Measurements from ENCODE around the gene PJA2. TPM values are rescaled to one million over a fixed set of nuclear protein-coding genes. Genes with fewer than 3 reads are reported as not detected.

PJA2 gene
- total and polyA plus RNA-seq, 12 donors = 15.6 to 103 (median 87.9) TPM

DNA sequence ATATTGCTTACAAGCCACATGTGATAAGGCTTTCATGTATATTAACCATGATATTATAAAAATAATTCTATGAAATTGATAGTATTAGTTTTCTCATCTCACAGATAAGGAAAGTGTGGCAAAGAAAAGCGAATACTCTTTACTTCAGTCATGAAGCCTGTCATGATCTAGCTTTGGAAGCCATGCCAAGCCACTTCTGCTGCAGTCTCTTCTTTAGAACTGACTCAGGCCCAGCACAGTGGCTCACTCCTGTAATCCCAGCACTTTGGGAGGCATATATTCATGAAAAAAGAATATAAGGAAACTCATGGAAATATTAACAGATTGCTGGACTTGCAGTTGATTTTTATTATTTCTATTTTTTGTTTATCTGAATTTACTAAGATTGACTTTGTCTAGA lies 42.9 kb upstream of the PJA2 start:
- Histone ChIP-seq H3K27ac (no peak overlapping the region), H3K9me3 (peaks cover 0 to 8% (median 0%) of the 10 kb centered on the region in 11 donors), H3K27me3 (no peaks in the 10 kb centered on the region), H3K4me1 (peaks cover 6 to 22% (median 17%) of the 10 kb centered on the region in 9 donors), H3K4me3 (no peak overlapping the region), H3K36me3 (no peaks in the 10 kb centered on the region)
- WGBS, 2 donors = 82% methylated on average over 1 of the region's 1 CpG
- intact Hi-C loops (cut with DNase I) = no loop called here
- TF ChIP-seq, protein P1, sequence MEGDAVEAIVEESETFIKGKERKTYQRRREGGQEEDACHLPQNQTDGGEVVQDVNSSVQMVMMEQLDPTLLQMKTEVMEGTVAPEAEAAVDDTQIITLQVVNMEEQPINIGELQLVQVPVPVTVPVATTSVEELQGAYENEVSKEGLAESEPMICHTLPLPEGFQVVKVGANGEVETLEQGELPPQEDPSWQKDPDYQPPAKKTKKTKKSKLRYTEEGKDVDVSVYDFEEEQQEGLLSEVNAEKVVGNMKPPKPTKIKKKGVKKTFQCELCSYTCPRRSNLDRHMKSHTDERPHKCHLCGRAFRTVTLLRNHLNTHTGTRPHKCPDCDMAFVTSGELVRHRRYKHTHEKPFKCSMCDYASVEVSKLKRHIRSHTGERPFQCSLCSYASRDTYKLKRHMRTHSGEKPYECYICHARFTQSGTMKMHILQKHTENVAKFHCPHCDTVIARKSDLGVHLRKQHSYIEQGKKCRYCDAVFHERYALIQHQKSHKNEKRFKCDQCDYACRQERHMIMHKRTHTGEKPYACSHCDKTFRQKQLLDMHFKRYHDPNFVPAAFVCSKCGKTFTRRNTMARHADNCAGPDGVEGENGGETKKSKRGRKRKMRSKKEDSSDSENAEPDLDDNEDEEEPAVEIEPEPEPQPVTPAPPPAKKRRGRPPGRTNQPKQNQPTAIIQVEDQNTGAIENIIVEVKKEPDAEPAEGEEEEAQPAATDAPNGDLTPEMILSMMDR (IDR thresholded peaks at IDR 0.05) = no peak
- no peak for ATAC-seq
- DNase-seq = no peak

DNA sequence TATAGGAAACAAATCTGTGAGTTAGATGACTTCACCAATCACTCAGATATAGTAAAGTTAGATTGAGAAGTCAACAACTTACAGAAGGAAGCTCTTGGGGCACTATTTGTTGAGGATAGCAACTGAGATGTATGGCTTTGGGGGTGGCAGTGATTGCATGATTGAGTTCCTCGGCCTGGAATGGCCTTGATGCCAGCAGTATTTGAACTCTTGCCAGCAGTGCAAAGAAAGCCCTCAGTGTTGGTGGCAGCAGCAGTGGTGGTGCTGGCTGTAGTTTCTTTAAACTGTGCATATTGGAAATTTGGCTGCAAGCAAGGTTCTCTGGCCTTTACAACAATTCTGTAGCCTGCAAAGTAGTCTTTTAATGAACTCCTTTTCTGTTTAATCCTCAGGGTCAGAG lies 41.4 kb upstream of the PJA2 start:
- H3K9me3 ChIP-seq = no peaks in the 10 kb centered on the region
- TF ChIP-seq, protein P1 (IDR thresholded peaks at IDR 0.05) = no peak
- intact Hi-C loops (cut with DNase I) = no loop called here
- no peak overlapping the region for H3K27ac ChIP-seq
- no peak overlapping the region for H3K4me3 ChIP-seq
- ATAC-seq (no peak), DNase-seq (no peak)
- H3K4me1 ChIP-seq = peaks cover 6 to 22% (median 16%) of the 10 kb centered on the region in 9 donors
- H3K27me3 ChIP-seq = no peaks in the 10 kb centered on the region
- no peaks in the 10 kb centered on the region for H3K36me3 ChIP-seq
- 27 to 45% methylated on average over 1 of the region's 1 CpG for WGBS, 2 donors

DNA sequence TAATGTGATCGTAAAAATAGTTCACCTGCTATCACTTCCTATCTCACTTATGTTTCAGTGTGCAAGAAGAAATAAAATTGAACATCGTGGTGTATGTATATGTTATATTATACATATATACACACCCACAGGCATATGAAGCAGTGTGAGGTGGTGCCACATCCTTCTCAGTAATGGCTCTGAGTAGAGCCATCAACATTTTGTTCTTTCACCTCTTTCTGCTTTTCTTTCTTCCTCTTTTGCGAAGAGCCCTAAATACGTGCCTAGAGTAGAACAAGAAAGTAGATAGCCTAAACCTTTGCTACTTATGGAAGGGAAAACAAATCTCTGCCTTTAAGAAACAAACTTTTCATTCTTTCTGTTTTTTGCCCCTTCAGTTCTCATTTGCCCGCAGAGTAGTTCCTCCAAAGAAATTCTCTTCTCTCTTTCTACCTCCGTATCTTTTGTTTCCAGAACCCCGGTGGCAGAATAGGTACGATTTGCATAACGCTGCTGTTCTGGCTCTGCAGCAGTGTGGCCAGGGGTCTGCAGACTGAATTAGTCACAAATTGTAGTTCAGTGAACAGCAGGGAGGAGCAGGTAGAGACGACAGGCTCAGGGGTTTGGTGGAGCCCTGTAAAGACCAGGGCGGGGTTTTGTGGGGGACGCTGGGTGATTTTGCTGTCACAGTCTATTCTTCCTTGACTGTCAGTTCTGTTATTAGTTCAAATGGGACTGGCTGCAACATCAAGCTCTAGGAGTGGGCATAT lies 40.5 kb upstream of the PJA2 start:
- H3K27me3 ChIP-seq = no peaks in the 10 kb centered on the region
- DNase-seq (no peak), ATAC-seq (no peak)
- intact Hi-C loops (cut with DNase I) = no loop called here
- no peaks in the 10 kb centered on the region for H3K36me3 ChIP-seq
- no peak overlapping the region for H3K27ac ChIP-seq
- H3K4me1 ChIP-seq = peaks cover 0 to 14% (median 9%) of the 10 kb centered on the region in 9 donors
- H3K9me3 ChIP-seq = no peaks in the 10 kb centered on the region
- WGBS, 2 donors = 81 to 82% methylated on average over 12 of the region's 12 CpGs
- H3K4me3 ChIP-seq = no peak overlapping the region
- TF ChIP-seq, protein P1 (IDR thresholded peaks at IDR 0.05) = no peak

DNA sequence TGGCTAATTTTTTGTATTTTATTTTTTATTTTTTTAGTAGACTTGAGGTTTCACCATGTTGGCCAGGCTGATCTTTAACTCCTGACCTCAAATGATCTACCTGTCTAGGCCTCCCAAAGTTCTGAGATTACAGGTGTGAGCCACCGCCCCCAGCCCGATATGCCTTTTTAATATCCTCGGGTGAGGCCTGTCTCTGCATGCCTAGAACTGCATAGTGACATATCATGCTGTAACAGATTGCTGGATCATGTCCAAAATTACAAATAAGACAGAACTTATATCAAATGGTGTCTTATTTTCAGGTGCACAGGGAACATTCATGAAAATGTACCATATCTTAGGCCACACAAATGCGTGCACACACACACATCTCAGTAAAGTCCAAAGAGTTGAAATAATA lies 39.1 kb upstream of the PJA2 start:
- Histone ChIP-seq H3K27ac (no peak overlapping the region), H3K4me3 (no peak overlapping the region), H3K9me3 (no peaks in the 10 kb centered on the region), H3K4me1 (peaks cover 0 to 3% (median 0%) of the 10 kb centered on the region in 9 donors), H3K27me3 (no peaks in the 10 kb centered on the region), H3K36me3 (no peaks in the 10 kb centered on the region)
- 87 to 94% methylated on average over 4 of the region's 4 CpGs for WGBS, 2 donors
- intact Hi-C loops (cut with DNase I) = loop anchor here in 1 of 10 donors (10.0 kb wide), 1 partner anchor 774 kb away; no protein-coding TSS in a partner anchor
- TF ChIP-seq, protein P1 (IDR thresholded peaks at IDR 0.05) = no peak
- ATAC-seq = no peak
- DNase-seq = no peak
